ENCODE measurements around the gene BCL2L12. TPM values are rescaled to one million over a fixed set of nuclear protein-coding genes. Genes with fewer than 3 reads are reported as not detected.

BCL2L12 gene
- total and polyA plus RNA-seq, 2 of the 13 experiments (the other 11 are each of a cell fraction or from before 2014, with no cell fraction given) = 26.8 to 40.8 TPM

DNA sequence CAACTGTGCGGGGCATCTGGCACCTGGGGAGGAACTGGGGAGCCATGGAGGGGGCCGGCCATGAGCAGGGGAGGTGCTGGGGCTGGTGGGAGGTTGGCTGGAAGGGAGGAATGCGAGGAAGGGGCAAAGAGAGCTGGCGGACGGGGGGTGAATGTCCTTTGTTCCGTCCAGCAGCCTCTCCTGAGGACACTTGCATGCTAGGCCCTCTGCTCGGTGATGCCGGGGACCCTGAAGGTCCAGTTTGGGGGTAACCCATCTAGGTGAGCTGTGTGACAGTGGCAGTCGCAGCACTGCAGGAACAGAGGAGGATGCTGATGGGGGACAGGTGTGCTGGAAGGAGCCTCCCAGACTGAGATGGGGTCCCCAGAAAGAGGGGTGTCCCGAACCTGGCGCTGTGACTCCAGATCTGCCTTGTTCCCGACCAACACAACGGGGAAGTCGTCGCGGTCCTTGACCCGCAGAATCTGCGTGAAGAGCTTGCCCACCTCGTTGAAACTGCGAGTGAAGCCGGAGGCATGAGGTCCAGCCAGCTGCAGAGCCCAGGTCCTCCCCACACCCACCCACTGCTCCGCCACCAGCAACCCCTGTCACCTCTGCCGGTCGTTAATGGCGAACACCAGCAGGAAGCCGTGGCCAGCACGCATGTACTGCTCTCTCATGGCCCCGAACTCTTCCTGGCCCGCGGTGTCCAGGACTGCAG is 29.4 kb upstream of the BCL2L12 start:
- no peak for TF ChIP-seq GPN1 (CRISPR knock-in tag; IDR thresholded peaks at IDR 0.05; ENCODE audit: borderline replicate concordance)
- TF ChIP-seq HOXA5 (CRISPR knock-in tag; IDR thresholded peaks at IDR 0.05) = no peak
- TF ChIP-seq, protein P1, sequence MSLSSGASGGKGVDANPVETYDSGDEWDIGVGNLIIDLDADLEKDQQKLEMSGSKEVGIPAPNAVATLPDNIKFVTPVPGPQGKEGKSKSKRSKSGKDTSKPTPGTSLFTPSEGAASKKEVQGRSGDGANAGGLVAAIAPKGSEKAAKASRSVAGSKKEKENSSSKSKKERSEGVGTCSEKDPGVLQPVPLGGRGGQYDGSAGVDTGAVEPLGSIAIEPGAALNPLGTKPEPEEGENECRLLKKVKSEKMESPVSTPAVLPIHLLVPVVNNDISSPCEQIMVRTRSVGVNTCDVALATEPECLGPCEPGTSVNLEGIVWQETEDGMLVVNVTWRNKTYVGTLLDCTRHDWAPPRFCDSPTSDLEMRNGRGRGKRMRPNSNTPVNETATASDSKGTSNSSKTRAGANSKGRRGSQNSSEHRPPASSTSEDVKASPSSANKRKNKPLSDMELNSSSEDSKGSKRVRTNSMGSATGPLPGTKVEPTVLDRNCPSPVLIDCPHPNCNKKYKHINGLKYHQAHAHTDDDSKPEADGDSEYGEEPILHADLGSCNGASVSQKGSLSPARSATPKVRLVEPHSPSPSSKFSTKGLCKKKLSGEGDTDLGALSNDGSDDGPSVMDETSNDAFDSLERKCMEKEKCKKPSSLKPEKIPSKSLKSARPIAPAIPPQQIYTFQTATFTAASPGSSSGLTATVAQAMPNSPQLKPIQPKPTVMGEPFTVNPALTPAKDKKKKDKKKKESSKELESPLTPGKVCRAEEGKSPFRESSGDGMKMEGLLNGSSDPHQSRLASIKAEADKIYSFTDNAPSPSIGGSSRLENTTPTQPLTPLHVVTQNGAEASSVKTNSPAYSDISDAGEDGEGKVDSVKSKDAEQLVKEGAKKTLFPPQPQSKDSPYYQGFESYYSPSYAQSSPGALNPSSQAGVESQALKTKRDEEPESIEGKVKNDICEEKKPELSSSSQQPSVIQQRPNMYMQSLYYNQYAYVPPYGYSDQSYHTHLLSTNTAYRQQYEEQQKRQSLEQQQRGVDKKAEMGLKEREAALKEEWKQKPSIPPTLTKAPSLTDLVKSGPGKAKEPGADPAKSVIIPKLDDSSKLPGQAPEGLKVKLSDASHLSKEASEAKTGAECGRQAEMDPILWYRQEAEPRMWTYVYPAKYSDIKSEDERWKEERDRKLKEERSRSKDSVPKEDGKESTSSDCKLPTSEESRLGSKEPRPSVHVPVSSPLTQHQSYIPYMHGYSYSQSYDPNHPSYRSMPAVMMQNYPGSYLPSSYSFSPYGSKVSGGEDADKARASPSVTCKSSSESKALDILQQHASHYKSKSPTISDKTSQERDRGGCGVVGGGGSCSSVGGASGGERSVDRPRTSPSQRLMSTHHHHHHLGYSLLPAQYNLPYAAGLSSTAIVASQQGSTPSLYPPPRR (CRISPR knock-in tag; IDR thresholded peaks at IDR 0.05; ENCODE audit: borderline replicate concordance) = no peak
- TF ChIP-seq, protein P2, sequence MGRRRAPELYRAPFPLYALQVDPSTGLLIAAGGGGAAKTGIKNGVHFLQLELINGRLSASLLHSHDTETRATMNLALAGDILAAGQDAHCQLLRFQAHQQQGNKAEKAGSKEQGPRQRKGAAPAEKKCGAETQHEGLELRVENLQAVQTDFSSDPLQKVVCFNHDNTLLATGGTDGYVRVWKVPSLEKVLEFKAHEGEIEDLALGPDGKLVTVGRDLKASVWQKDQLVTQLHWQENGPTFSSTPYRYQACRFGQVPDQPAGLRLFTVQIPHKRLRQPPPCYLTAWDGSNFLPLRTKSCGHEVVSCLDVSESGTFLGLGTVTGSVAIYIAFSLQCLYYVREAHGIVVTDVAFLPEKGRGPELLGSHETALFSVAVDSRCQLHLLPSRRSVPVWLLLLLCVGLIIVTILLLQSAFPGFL (CRISPR knock-in tag; IDR thresholded peaks at IDR 0.05) = no peak
- TF ChIP-seq KDM2A (CRISPR knock-in tag; IDR thresholded peaks at IDR 0.05; ENCODE audit: borderline replicate concordance, low read depth) = no peak
- TF ChIP-seq, protein P3, sequence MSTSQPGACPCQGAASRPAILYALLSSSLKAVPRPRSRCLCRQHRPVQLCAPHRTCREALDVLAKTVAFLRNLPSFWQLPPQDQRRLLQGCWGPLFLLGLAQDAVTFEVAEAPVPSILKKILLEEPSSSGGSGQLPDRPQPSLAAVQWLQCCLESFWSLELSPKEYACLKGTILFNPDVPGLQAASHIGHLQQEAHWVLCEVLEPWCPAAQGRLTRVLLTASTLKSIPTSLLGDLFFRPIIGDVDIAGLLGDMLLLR (CRISPR knock-in tag; IDR thresholded peaks at IDR 0.05) = no peak
- no peak for DNase-seq (ENCODE audit: low spot score)
- H4K20me1 ChIP-seq (ENCODE audit: insufficient read depth, low read length) = no peaks in the 10 kb centered on the region
- no peaks in the 10 kb centered on the region; a peak in 1 of 5 replicates for H3K27me3 ChIP-seq (ENCODE audit: control insufficient read depth in 1 of 2, insufficient read depth in 2 of 2, low read length in 2 of 2)
- H3K79me2 ChIP-seq (ENCODE audit: insufficient read depth, low read length) = no peaks in the 10 kb centered on the region
- peaks cover 31% of the 10 kb centered on the region for H3K4me1 ChIP-seq (ENCODE audit: insufficient read depth, low read length)
- no peak overlapping the region for H3K27ac ChIP-seq (ENCODE audit: extremely low read length, insufficient read depth, low read length)
- WGBS (ENCODE audit: low lambda C conversion rate) = 82% methylated on average over 22 of the region's 30 CpGs
- H3K36me3 ChIP-seq (replicated peaks in 1 of 2; ENCODE audit: control insufficient read depth in 1 of 2, insufficient read depth in 2 of 2, low read length in 2 of 2) = no peaks in the 10 kb centered on the region
- ATAC-seq = no peak
- in situ Hi-C loops (cut with HindIII; ENCODE audit: extremely low pct_ligation_motif_present, low pct_unique_long_range_greater_than_20kb) (no loop called here), intact Hi-C loops (cut with micrococcal nuclease; ENCODE audit: unreplicated experiment) (no loop called here)
- no peak overlapping the region for H3K4me2 ChIP-seq (ENCODE audit: low read depth, low read length)
- no peaks in the 10 kb centered on the region for H3K9me3 ChIP-seq (ENCODE audit: low read length)
- BruUV-seq (replicated peaks) = no TSS peak
- FAIRE-seq = no peak
- POLR2A ChIA-PET = no interaction called here
- H3K9ac ChIP-seq (ENCODE audit: insufficient read depth, low read depth, low read length) = no peak overlapping the region
- no peak overlapping the region for H3K4me3 ChIP-seq (replicated peaks in 1 of 3; ENCODE audit: insufficient read depth in 1 of 3, low read depth in 2 of 3, low read length in 3 of 3)
- CTCF ChIA-PET (ENCODE audit: low intra/inter-chr PET ratio, low total read pairs) = no interaction called here
- H2AFZ ChIP-seq (ENCODE audit: low read length) = no peak overlapping the region

All from HepG2 (cell line).